PFSK-1 (cell line): ENCODE results near the gene RNASE9.

Experiments
- FOXP2 ChIP-seq: optimal IDR thresholded peaks from 2 replicates; pipeline ENCODE3; 2011; ENCODE audit warnings: borderline replicate concordance, control low read depth, inconsistent platforms; ENCODE audit not compliant: insufficient read depth; ENCODE audit errors: extremely low read length, extremely low read depth
- POLR2AphosphoS5 ChIP-seq: IDR thresholded peaks from 2 replicates; pipeline ENCODE4 v1.6.1; 2012; ENCODE audit warnings: low read depth, mild to moderate bottlenecking, control low read depth, low read length, moderate library complexity
- REST ChIP-seq, 2 experiments: IDR thresholded peaks; 2 replicates each; pipeline versions ENCODE4 v1.6.1 to v1.8.0; 2011 to 2012; ENCODE audit warnings: low read depth in 2 of 2, low read length in 2 of 2, control low read depth in 1 of 2, inconsistent platforms in 1 of 2, mild to moderate bottlenecking in 1 of 2, moderate library complexity in 1 of 2; ENCODE audit not compliant: insufficient read depth in 1 of 2
- SIN3A ChIP-seq: IDR thresholded peaks from 2 replicates; pipeline ENCODE4 v1.6.1; 2012; ENCODE audit warnings: mild to moderate bottlenecking, low read length, moderate library complexity, borderline replicate concordance; ENCODE audit not compliant: insufficient read depth
- TAF1 ChIP-seq: IDR thresholded peaks from 2 replicates; pipeline ENCODE4 v1.6.1; 2012; ENCODE audit warnings: low read length, control low read depth, borderline replicate concordance; ENCODE audit not compliant: insufficient read depth

Gene RNASE9

DNA sequence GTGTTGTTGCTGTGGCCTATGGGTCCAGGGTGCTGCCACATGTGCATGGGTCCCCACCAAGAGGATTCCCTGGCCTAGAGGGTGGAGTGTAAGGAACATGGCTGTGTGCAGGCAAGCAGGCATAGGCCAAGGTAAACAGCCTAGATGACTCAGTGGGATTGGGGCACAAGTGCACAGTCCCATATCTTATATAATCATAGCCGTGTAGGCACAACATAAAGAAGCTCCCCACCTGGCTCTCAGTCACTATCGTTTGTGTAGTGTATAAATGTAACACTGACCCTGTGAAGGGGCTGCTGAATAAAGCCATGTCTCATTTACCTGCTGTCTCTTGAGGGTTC, 46.0 kb upstream of the RNASE9 start:
- TF ChIP-seq REST (IDR thresholded peaks at IDR 0.05; ENCODE audit: insufficient read depth in 1 of 2, low read depth in 2 of 2, low read length in 2 of 2) (no peak), POLR2AphosphoS5 (no peak), TAF1 (no peak), SIN3A (no peak), FOXP2 (no peak)

DNA sequence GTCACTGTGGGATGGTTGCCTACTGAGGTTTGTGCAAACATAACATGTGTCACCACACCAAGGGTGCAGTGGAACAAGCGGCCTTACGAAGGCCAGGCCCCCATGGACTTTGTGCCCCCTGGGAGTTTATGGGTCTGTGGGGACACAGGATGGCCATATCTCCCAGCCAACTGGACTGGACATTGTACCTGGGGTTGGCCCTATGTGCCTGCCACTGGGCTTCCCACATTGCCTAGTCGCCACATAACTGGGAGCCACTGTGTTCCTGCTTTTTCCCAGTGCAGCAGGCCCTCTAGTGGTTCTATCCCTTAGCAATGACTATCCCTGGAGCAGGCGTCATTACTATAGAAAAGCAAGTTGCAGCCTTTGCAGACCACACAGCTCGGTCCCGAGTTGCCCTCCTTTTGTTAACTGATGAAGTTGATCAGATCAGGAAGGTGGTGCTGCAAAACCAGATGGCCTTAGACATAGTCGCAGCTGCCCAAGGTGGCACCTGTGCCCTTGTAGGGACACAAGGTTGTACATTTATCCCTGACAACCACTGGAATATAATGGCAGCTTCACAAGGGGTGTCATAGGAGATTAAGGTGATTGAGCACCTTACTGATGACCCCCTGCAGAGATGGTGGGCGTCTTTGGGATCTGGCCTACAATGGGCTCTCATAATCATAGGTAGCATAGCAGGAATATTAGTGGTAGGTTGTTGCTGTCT, 45.5 kb upstream of the RNASE9 start:
- TF ChIP-seq REST (IDR thresholded peaks at IDR 0.05; ENCODE audit: insufficient read depth in 1 of 2, low read depth in 2 of 2, low read length in 2 of 2) = no peak
- TF ChIP-seq SIN3A = no peak
- TF ChIP-seq POLR2AphosphoS5 = no peak
- no peak for TF ChIP-seq FOXP2
- no peak for TF ChIP-seq TAF1

- TF ChIP-seq POLR2AphosphoS5 = no peak
- no peak for TF ChIP-seq REST (IDR thresholded peaks at IDR 0.05; ENCODE audit: insufficient read depth in 1 of 2, low read depth in 2 of 2, low read length in 2 of 2)
- no peak for TF ChIP-seq SIN3A
- TF ChIP-seq FOXP2 = no peak
- TF ChIP-seq TAF1 = no peak
Measured at GRCh38 chr14:20603813-20604690, 43.2 kb upstream of the RNASE9 start.

- TF ChIP-seq TAF1 (no peak), REST (IDR thresholded peaks at IDR 0.05; ENCODE audit: insufficient read depth in 1 of 2, low read depth in 2 of 2, low read length in 2 of 2) (no peak), FOXP2 (no peak), POLR2AphosphoS5 (no peak), SIN3A (no peak)
Measured at GRCh38 chr14:20602583-20602982, 41.7 kb upstream of the RNASE9 start.
